GM12801 (cell line): ENCODE results near the gene MGME1.
A peak's percentile ranks its signal among the peaks of the same experiment; 100 is the strongest.

Experiments
- TF ChIP-seq, protein P1 (sequence below): IDR thresholded peaks from one replicate; pipeline ENCODE4 v1.5.1; 2011; ENCODE audit warnings: control low read depth; ENCODE audit not compliant: insufficient read length; ENCODE audit errors: extremely low read depth

Gene MGME1

DNA sequence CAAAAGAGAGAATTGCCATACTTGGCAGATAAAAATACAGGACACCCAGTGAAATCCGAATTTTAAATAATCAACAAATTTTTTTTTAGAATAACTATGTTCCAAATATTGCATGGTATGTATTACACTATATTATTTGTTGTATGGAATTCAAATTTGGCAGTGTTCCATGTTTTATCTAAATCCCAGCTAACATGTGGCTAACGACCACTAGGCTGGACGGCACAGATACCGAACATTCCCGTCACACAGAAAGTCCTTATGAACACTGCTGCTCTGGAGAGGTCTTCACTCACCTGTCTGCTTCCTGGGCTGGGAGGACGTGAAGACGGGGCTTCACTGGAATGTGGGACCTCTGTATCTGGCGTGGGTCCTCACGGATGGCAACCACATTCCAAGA lies 33.1 kb upstream of the MGME1 start:
- TF ChIP-seq, protein P1, sequence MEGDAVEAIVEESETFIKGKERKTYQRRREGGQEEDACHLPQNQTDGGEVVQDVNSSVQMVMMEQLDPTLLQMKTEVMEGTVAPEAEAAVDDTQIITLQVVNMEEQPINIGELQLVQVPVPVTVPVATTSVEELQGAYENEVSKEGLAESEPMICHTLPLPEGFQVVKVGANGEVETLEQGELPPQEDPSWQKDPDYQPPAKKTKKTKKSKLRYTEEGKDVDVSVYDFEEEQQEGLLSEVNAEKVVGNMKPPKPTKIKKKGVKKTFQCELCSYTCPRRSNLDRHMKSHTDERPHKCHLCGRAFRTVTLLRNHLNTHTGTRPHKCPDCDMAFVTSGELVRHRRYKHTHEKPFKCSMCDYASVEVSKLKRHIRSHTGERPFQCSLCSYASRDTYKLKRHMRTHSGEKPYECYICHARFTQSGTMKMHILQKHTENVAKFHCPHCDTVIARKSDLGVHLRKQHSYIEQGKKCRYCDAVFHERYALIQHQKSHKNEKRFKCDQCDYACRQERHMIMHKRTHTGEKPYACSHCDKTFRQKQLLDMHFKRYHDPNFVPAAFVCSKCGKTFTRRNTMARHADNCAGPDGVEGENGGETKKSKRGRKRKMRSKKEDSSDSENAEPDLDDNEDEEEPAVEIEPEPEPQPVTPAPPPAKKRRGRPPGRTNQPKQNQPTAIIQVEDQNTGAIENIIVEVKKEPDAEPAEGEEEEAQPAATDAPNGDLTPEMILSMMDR = no peak

DNA sequence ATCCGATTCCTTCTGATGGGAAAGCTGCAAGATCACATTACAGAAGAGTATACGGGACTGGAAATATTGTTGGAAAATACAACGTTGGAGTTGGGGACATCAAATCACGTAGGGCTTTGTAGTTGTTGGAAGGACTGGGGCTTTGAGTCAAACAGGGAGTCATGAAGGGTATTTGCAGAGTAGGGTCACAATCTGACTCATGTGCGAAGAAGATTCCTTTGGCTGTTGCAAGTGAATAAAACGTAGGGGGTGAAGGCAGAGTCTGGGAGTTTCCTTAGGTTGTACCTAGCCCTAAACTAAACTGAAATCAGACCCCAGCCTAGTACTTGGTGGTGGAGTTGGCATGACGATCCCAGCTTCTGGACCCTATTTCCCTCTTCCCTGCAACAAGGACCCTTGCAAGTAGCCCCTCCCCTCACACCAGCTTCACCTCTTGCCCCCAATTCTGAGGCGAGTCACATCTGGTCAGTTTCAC lies 32.5 kb upstream of the MGME1 start:
- TF ChIP-seq, protein P1 = no peak

DNA sequence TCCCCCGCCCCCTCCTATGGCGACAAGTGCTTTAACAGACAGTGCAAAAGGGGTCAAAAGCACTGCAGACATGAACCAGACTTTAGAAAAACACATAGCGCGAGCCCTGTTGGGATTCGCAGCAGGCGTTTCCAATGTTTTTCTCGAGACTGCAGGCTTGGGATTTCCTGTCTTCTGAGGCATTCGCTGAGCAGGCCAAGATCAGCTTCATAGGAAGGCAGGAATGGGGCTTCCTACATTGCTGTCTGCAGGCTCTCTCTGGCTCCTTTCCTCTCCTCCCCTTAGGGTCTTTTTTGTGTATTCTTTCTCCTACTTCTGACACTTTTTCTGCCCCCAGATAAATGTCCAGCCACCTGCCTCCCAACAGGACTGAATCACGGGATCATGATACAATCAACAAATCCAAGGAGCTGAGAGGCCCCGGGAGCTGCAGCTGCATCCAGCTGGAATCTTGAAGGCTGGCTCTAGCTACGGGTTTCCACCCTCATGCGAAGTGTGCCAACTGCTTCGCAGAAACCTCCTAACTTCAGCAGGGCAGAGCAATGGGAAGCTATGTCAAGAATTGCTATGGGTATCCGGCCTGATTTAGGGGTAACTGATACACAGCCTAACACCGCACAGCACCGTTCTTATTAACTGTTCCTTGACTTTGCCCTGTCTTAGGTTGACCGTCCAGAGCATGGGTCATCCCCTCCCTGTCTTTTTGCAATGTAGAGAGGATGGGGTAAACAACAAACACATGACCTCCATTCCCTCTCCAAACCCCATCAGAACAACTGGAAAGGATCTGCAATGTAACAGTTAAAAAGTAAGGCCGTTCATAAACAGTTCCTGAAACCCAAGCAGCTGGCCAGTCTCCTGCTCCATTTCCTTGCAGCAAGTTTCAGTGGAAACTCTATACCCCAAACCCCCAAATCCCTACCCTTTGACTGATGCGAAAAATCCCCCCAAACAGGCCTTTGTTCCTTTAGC lies 31.8 kb upstream of the MGME1 start:
- TF ChIP-seq, protein P1 = no peak

DNA sequence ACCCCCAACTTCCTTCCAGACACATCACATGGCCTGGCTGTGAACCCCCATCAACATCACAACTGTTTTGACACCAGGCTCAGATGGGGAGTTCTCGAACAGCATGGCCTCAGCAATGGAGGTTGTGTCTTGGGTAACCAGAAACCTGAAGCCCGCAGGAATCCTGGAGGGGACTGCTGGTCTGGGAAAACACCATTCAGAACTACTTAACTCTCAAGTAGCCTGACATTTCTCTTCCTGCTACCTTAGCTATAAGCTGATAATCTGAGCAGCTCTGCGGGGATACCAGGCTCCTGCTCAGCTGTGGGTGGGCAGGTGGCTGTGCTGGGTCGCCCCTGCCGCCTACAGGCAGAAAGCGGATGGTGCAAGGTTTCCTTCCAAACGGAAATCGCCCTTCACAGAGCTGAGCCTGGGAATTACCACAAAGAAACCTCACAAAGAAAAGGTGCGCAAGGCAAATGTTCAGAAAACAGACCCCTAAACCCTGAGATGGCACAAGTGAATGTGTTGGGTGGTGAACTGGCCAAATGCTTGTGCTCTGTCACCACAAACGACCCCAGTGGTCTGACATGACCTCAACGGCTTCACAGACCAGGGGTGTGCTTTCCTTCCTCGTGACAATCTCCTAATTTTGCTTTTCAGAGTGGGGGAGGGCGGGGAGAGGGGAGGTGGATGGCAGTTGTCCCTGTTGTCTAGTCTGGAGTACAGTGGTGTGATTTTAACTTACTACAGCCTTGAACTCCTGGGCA lies 29.8 kb upstream of the MGME1 start:
- TF ChIP-seq, protein P1 = peak; percentile 23

DNA sequence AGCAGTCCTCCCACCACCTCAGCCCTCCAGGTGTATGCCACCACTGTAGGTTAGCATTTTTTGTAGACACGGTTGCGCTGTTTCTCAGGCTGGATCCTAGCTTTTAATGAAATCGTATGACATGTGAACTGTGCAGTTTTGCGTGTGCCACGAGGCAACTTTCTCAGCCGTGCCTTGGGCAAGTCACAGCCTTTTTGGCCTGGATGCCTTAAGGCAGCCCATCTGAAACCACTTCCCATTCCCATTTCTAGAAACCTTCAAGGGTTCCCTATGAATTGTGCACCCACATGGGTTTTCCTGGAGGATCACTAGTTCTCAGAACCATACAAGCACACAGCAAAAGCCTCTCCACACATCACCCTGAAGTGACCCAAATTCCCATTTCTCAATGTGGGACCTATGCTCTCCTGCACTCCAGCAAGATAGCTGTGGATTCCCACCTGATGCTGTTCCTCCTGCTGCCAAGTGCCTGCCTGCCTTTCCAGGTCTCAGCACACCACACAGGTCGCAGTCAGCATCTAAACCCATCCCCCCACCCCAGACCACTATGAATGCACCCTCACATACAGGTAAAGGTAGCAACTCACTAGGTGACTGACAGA lies 29.1 kb upstream of the MGME1 start:
- TF ChIP-seq, protein P1 = no peak

DNA sequence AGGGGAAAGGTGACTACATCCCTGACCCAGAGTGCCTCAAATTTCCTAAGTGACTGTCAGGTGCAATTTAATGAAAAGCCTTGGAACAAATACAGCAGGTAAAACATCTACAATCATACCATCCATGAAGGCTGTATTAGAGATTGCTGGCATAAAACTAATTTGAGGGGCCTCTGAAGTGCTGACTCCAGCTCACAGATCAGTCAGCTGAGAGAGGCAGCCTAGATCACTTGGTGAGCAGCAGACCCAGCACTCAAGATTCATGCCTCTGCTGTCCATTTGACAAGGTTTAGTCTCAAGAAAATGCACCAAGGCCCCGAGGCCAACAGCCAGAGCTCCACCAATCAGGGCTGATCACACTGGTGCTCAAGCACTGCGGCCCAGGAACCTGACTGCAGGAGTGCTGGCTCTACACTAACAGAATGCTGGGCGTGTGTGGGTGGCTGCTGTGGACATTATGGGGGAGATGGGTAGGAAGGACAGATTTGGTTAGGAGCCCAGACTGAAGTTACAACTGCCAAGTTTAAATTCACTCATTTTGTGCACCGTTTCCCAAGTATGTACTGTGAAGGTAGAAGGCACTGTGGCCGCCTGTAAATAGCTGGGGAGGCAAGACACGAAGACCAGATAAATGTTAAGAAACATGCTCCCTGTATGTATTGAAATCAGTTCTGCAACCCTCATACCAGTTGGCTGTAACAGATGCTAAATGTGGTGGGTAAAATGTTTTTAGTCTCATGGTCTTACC lies 28.4 kb upstream of the MGME1 start:
- TF ChIP-seq, protein P1 = no peak
